NB4 (cell line): ENCODE data around the gene SRGAP1.

Experiments used
- CTCF ChIP-seq: IDR thresholded peaks from one replicate; pipeline ENCODE4 v1.5.1; 2012; ENCODE audit warnings: low read depth, low read length
- MAX ChIP-seq: IDR thresholded peaks from 2 replicates; pipeline ENCODE4 v1.6.1; 2011; ENCODE audit warnings: low read depth, low read length
- MYC ChIP-seq: IDR thresholded peaks from 2 replicates; pipeline ENCODE4 v1.6.1; 2011; ENCODE audit warnings: low read depth, low read length
- POLR2A ChIP-seq: IDR thresholded peaks from 2 replicates; pipeline ENCODE4 v1.6.1; 2011; ENCODE audit warnings: mild to moderate bottlenecking; ENCODE audit not compliant: insufficient read length; ENCODE audit errors: extremely low read depth

- TF ChIP-seq CTCF (no peak), POLR2A (no peak), MAX (no peak), MYC (no peak)
Observed at GRCh38 chr12:63849641-63850040, 5.1 kb downstream of the SRGAP1 start.
